ENCODE measurements around the gene SLC26A8. TPM values are rescaled to one million over a fixed set of nuclear protein-coding genes. Genes with fewer than 3 reads are reported as not detected.

SLC26A8 gene
- polyA plus RNA-seq, 3 donors: 0.52 to 1.7 (median 1.5) TPM

GRCh38 chr6:35895560-35895959, 128.9 kb downstream of the SLC26A8 start:
- 100% methylated on average over 1 of the region's 3 CpGs for WGBS (ENCODE audit: insufficient coverage)
- no peak for DNase-seq

GRCh38 chr6:35894776-35895175, 129.7 kb downstream of the SLC26A8 start:
- Mint-ChIP-seq H3K27ac (peak overlapping the region in 1 of 7 donors; percentile 39), H3K27me3 (ENCODE audit: low read depth in 3 of 3) (no peaks in the 10 kb centered on the region), H3K36me3 (peaks cover 31 to 46% of the 10 kb centered on the region in 2 donors), H3K4me3 (no peak overlapping the region), H3K9me3 (peaks cover 0 to 5% (median 0%) of the 10 kb centered on the region in 7 donors), H3K4me1 (peaks cover 4% of the 10 kb centered on the region)
- no peak overlapping the region for H3K9ac ChIP-seq (ENCODE audit: insufficient read depth, low read length, poor library complexity, severe bottlenecking)
- H3K27me3 ChIP-seq (ENCODE audit: control insufficient read depth in 2 of 2, insufficient read depth in 2 of 2, low read length in 2 of 2): no peaks in the 10 kb centered on the region
- no peak overlapping the region for H3K27ac ChIP-seq (ENCODE audit: low read depth in 1 of 2, low read length in 2 of 2)
- H3K79me2 ChIP-seq (ENCODE audit: insufficient read depth, low read length): peaks cover 78% of the 10 kb centered on the region
- TF ChIP-seq CTCF (IDR thresholded peaks at IDR 0.05): no peak
- no peaks in the 10 kb centered on the region for H4K20me1 ChIP-seq (ENCODE audit: insufficient read depth, low read length)
- no peaks in the 10 kb centered on the region for H3K9me3 ChIP-seq (replicated peaks in 1 of 2; ENCODE audit: control insufficient read depth in 1 of 2, insufficient read depth in 1 of 2, low read length in 2 of 2)
- no peaks in the 10 kb centered on the region for H3K4me1 ChIP-seq (ENCODE audit: control insufficient read depth in 1 of 2, insufficient read depth in 2 of 2, low read length in 2 of 2)
- no CpG with 5 or more reads among the region's 2 CpGs for WGBS (ENCODE audit: insufficient coverage)
- H3K36me3 ChIP-seq (replicated peaks in 1 of 2; ENCODE audit: control insufficient read depth in 1 of 2, insufficient read depth in 2 of 2, low read length in 2 of 2): peaks cover 6 to 35% of the 10 kb centered on the region in 2 donors
- H3K4me2 ChIP-seq (replicated peaks; ENCODE audit: extremely low read depth, low read length, poor library complexity, severe bottlenecking): no peak overlapping the region
- no peak for DNase-seq
- H3K4me3 ChIP-seq (replicated peaks in 1 of 3; ENCODE audit: low read depth in 2 of 3, low read length in 3 of 3): no peak overlapping the region
- intact Hi-C loops (cut with micrococcal nuclease): no loop called here
- no peak overlapping the region for H2AFZ ChIP-seq (ENCODE audit: insufficient read depth, low read depth, low read length, poor library complexity, severe bottlenecking)

More at GRCh38 chr6:35895560-35895959, 128.9 kb downstream of the SLC26A8 start:
- no peaks in the 10 kb centered on the region for H3K27me3 ChIP-seq (ENCODE audit: control insufficient read depth in 2 of 2, insufficient read depth in 2 of 2, low read length in 2 of 2)
- TF ChIP-seq CTCF (IDR thresholded peaks at IDR 0.05): no peak
- Mint-ChIP-seq H3K27me3 (ENCODE audit: low read depth in 3 of 3) (no peaks in the 10 kb centered on the region), H3K9me3 (peaks cover 0 to 5% (median 0%) of the 10 kb centered on the region in 7 donors), H3K4me1 (peaks cover 4% of the 10 kb centered on the region), H3K4me3 (no peak overlapping the region), H3K27ac (peak overlapping the region in 1 of 7 donors; percentile 10), H3K36me3 (peaks cover 30 to 43% of the 10 kb centered on the region in 2 donors)
- no peak overlapping the region for H3K9ac ChIP-seq (ENCODE audit: insufficient read depth, low read length, poor library complexity, severe bottlenecking)
- no peak overlapping the region for H3K4me3 ChIP-seq (replicated peaks in 1 of 3; ENCODE audit: low read depth in 2 of 3, low read length in 3 of 3)
- no peak overlapping the region for H3K27ac ChIP-seq (ENCODE audit: low read depth in 1 of 2, low read length in 2 of 2)
- no peaks in the 10 kb centered on the region for H4K20me1 ChIP-seq (ENCODE audit: insufficient read depth, low read length)
- H3K4me2 ChIP-seq (replicated peaks; ENCODE audit: extremely low read depth, low read length, poor library complexity, severe bottlenecking): no peak overlapping the region
- H3K36me3 ChIP-seq (replicated peaks in 1 of 2; ENCODE audit: control insufficient read depth in 1 of 2, insufficient read depth in 2 of 2, low read length in 2 of 2): peaks cover 7 to 39% of the 10 kb centered on the region in 2 donors
- H3K9me3 ChIP-seq (replicated peaks in 1 of 2; ENCODE audit: control insufficient read depth in 1 of 2, insufficient read depth in 1 of 2, low read length in 2 of 2): no peaks in the 10 kb centered on the region
- intact Hi-C loops (cut with micrococcal nuclease): no loop called here
- H3K79me2 ChIP-seq (ENCODE audit: insufficient read depth, low read length): peaks cover 84% of the 10 kb centered on the region
- H3K4me1 ChIP-seq (ENCODE audit: control insufficient read depth in 1 of 2, insufficient read depth in 2 of 2, low read length in 2 of 2): no peaks in the 10 kb centered on the region
- no peak overlapping the region for H2AFZ ChIP-seq (ENCODE audit: insufficient read depth, low read depth, low read length, poor library complexity, severe bottlenecking)

Other genes starting within 250 kb of the SLC26A8 start
- gene CLPSL2, start 248.0 kb downstream of the SLC26A8 start, polyA plus RNA-seq: not detected
- gene CLPSL1, start 243.6 kb downstream of the SLC26A8 start, polyA plus RNA-seq: not detected
- not detected for gene CLPS, start 227.3 kb downstream of the SLC26A8 start, polyA plus RNA-seq
- gene LHFPL5, start 219.3 kb downstream of the SLC26A8 start, polyA plus RNA-seq: not detected
- 10 to 100 TPM in 2 of 3 donors, 1 to 10 TPM in 1; 7.2 to 24.8 (median 20.5) TPM for gene SRPK1, start 103.5 kb downstream of the SLC26A8 start, polyA plus RNA-seq
- 10 to 100 TPM; 56.6 to 96.6 (median 83.7) TPM for gene MAPK14, start 3.2 kb upstream of the SLC26A8 start, polyA plus RNA-seq
- gene MAPK13, start 105.9 kb upstream of the SLC26A8 start, polyA plus RNA-seq: 1 to 10 TPM in 2 of 3 donors, under 1 TPM in 1; 0.88 to 9.8 (median 2.4) TPM
- gene BRPF3, start 172.1 kb upstream of the SLC26A8 start, polyA plus RNA-seq: 1 to 10 TPM; 1.1 to 9.2 (median 1.3) TPM
- 1 to 10 TPM; 3.5 to 3.9 (median 3.8) TPM for gene PNPLA1, start 245.4 kb upstream of the SLC26A8 start, polyA plus RNA-seq

Measured in CD14-positive monocyte (primary cell).